Measurements from ENCODE around the gene TMEM86A. TPM values are rescaled to one million over a fixed set of nuclear protein-coding genes. Genes with fewer than 3 reads are reported as not detected.

The TMEM86A gene
- total and polyA plus RNA-seq, 2 donors (not counting 1 experiment from before 2014, with no cell fraction given): 0.16 to 0.83 TPM

DNA sequence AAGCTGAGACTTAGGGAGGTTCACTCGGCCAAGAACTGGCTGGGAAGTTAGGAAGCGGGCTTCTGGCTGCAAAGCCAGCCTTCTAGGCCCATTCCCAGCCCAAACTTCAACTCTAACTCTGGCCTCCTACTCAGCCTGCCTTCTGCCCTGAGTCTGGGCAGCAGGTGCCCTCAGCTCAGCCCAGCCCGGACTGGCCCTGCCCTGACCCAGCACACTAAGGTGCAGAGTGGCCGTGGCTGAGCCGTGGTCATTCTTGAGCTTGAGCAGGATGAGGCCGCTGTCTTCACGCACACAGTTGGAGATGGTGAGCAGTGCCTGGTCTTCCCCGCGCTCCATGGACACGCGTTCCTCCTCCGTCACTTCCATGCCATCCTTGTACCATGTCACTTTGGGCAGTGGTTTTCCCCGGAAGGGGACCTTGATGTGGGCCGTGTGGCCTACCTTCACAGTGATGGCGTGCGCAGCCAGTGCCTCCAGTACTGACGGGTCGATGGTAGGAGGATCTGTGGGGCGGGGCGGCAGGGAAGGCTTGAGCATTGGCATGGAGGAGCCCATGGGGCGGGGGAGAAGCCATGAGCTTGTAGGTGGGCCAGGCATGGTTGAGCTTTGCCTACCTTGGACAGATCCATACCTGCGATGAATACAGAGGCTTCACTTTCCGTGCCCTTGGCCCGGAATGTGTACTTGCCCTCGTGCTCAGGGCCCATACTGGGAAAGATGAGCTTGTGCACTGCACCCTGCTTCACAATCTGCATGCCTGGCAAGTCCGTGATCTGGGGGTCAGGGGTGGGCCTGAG is 15.3 kb downstream of the TMEM86A start:
- no peak overlapping the region for H3K27ac ChIP-seq (ENCODE audit: insufficient read depth, low read length)
- H4K20me1 ChIP-seq (ENCODE audit: control insufficient read depth, extremely low read depth, insufficient read depth, low read length): no peaks in the 10 kb centered on the region
- no peaks in the 10 kb centered on the region for H3K9me3 ChIP-seq (ENCODE audit: control insufficient read depth, insufficient read depth, low read depth, low read length)
- DNase-seq (ENCODE audit: low read depth in 2 of 2): no peak
- H3K27me3 ChIP-seq (ENCODE audit: control insufficient read depth, insufficient read depth, low read length): peaks cover 16% of the 10 kb centered on the region
- no peak overlapping the region for H3K4me2 ChIP-seq (ENCODE audit: extremely low read depth, insufficient read depth, low read length)
- H3K9ac ChIP-seq (ENCODE audit: insufficient read depth, low read length): no peak overlapping the region
- H3K4me3 ChIP-seq (replicated peaks in 1 of 4; ENCODE audit: control extremely low read depth in 1 of 4, insufficient read depth in 1 of 4, low read depth in 3 of 4, low read length in 4 of 4): no peak overlapping the region
- no peak overlapping the region for H2AFZ ChIP-seq (ENCODE audit: low read length)
- no peaks in the 10 kb centered on the region for H3K36me3 ChIP-seq (ENCODE audit: control insufficient read depth, insufficient read depth, low read length)
- H3K4me1 ChIP-seq (ENCODE audit: control insufficient read depth, extremely low read depth, insufficient read depth, low read length): no peaks in the 10 kb centered on the region
- TF ChIP-seq, protein P1, sequence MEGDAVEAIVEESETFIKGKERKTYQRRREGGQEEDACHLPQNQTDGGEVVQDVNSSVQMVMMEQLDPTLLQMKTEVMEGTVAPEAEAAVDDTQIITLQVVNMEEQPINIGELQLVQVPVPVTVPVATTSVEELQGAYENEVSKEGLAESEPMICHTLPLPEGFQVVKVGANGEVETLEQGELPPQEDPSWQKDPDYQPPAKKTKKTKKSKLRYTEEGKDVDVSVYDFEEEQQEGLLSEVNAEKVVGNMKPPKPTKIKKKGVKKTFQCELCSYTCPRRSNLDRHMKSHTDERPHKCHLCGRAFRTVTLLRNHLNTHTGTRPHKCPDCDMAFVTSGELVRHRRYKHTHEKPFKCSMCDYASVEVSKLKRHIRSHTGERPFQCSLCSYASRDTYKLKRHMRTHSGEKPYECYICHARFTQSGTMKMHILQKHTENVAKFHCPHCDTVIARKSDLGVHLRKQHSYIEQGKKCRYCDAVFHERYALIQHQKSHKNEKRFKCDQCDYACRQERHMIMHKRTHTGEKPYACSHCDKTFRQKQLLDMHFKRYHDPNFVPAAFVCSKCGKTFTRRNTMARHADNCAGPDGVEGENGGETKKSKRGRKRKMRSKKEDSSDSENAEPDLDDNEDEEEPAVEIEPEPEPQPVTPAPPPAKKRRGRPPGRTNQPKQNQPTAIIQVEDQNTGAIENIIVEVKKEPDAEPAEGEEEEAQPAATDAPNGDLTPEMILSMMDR (conservative IDR thresholded peaks at IDR 0.05 in 1 of 2, IDR thresholded peaks at IDR 0.05 in 1 of 2; ENCODE audit: low read depth in 1 of 2, low read length in 2 of 2): no peak
- TF ChIP-seq EZH2 (IDR thresholded peaks at IDR 0.05; ENCODE audit: low read length, missing control alignments): no peak
- no peaks in the 10 kb centered on the region for H3K79me2 ChIP-seq (ENCODE audit: control insufficient read depth, insufficient read depth, low read length)

DNA sequence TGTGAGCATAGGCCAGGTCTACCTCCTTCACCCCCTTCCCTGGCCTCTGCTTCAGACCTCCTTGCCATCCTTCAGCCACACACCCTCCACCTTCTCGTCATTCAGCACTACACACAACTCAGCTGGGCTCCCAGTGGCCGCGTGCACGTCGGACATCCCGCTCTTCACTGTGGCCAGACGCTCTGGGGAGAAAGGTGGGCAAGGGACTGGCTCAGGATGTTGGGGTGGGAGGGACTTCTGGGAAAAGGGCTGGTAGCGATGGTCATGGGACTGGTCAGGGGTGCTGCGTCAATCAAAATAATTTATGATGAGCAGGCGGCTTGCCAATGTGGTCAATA is 15.8 kb downstream of the TMEM86A start:
- no peak overlapping the region for H3K4me3 ChIP-seq (replicated peaks in 1 of 4; ENCODE audit: control extremely low read depth in 1 of 4, insufficient read depth in 1 of 4, low read depth in 3 of 4, low read length in 4 of 4)
- DNase-seq (ENCODE audit: low read depth in 2 of 2): no peak

DNA sequence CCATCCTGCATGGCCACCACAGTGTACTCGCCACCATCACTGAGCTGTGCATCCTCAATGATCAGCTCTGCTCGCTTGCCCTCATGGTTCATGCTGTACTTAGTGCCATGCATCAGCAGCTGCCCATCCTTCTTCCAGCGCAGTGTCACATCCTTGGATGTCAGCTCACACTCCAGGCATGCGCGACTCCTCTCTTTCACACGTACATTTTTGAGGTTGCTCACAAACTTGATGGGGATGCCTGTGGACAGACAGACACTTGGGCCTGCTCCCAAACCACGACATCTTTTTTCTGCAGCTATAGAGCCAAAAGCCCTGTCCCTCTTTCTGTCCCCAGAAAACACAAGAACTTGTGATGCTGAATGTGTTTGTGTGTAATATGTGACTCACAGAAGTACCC is 16.9 kb downstream of the TMEM86A start:
- H3K79me2 ChIP-seq (ENCODE audit: control insufficient read depth, insufficient read depth, low read length): no peaks in the 10 kb centered on the region
- no peak overlapping the region for H3K27ac ChIP-seq (ENCODE audit: insufficient read depth, low read length)
- peaks cover 10% of the 10 kb centered on the region for H3K27me3 ChIP-seq (ENCODE audit: control insufficient read depth, insufficient read depth, low read length)
- TF ChIP-seq EZH2 (IDR thresholded peaks at IDR 0.05; ENCODE audit: low read length, missing control alignments): no peak
- TF ChIP-seq, protein P1 (conservative IDR thresholded peaks at IDR 0.05 in 1 of 2, IDR thresholded peaks at IDR 0.05 in 1 of 2; ENCODE audit: low read depth in 1 of 2, low read length in 2 of 2): no peak
- H3K4me2 ChIP-seq (ENCODE audit: extremely low read depth, insufficient read depth, low read length): no peak overlapping the region
- H3K9ac ChIP-seq (ENCODE audit: insufficient read depth, low read length): no peak overlapping the region
- no peak overlapping the region for H3K4me3 ChIP-seq (replicated peaks in 1 of 4; ENCODE audit: control extremely low read depth in 1 of 4, insufficient read depth in 1 of 4, low read depth in 3 of 4, low read length in 4 of 4)
- H2AFZ ChIP-seq (ENCODE audit: low read length): no peak overlapping the region
- DNase-seq (ENCODE audit: low read depth in 2 of 2): no peak
- no peaks in the 10 kb centered on the region for H4K20me1 ChIP-seq (ENCODE audit: control insufficient read depth, extremely low read depth, insufficient read depth, low read length)
- no peaks in the 10 kb centered on the region for H3K9me3 ChIP-seq (ENCODE audit: control insufficient read depth, insufficient read depth, low read depth, low read length)
- no peaks in the 10 kb centered on the region for H3K36me3 ChIP-seq (ENCODE audit: control insufficient read depth, insufficient read depth, low read length)
- no peaks in the 10 kb centered on the region for H3K4me1 ChIP-seq (ENCODE audit: control insufficient read depth, extremely low read depth, insufficient read depth, low read length)

More for the DNA sequence above, 15.8 kb downstream of the TMEM86A start:
- Histone ChIP-seq H3K4me1 (ENCODE audit: control insufficient read depth, extremely low read depth, insufficient read depth, low read length) (no peaks in the 10 kb centered on the region), H3K27ac (ENCODE audit: insufficient read depth, low read length) (no peak overlapping the region), H3K36me3 (ENCODE audit: control insufficient read depth, insufficient read depth, low read length) (no peaks in the 10 kb centered on the region), H3K9ac (ENCODE audit: insufficient read depth, low read length) (no peak overlapping the region), H3K9me3 (ENCODE audit: control insufficient read depth, insufficient read depth, low read depth, low read length) (no peaks in the 10 kb centered on the region), H3K79me2 (ENCODE audit: control insufficient read depth, insufficient read depth, low read length) (no peaks in the 10 kb centered on the region), H2AFZ (ENCODE audit: low read length) (no peak overlapping the region), H4K20me1 (ENCODE audit: control insufficient read depth, extremely low read depth, insufficient read depth, low read length) (no peaks in the 10 kb centered on the region), H3K4me2 (ENCODE audit: extremely low read depth, insufficient read depth, low read length) (no peak overlapping the region), H3K27me3 (ENCODE audit: control insufficient read depth, insufficient read depth, low read length) (peaks cover 16% of the 10 kb centered on the region)
- TF ChIP-seq EZH2 (IDR thresholded peaks at IDR 0.05; ENCODE audit: low read length, missing control alignments): no peak
- TF ChIP-seq, protein P1 (conservative IDR thresholded peaks at IDR 0.05 in 1 of 2, IDR thresholded peaks at IDR 0.05 in 1 of 2; ENCODE audit: low read depth in 1 of 2, low read length in 2 of 2): no peak

Data from fibroblast of lung (primary cell).